Amniotic stem cell (primary cell): ENCODE results near the gene GPBAR1.
"Not testable (repeated sequence)": the region's sequence is repeated elsewhere in the genome, so short reads cannot be mapped to it uniquely, and the experiment has no call there.

ENCODE experiments used
- DNase-seq: peaks from one replicate; lab custom pipeline; 2025; lab: John Stamatoyannopoulos, UW

Gene GPBAR1

DNA sequence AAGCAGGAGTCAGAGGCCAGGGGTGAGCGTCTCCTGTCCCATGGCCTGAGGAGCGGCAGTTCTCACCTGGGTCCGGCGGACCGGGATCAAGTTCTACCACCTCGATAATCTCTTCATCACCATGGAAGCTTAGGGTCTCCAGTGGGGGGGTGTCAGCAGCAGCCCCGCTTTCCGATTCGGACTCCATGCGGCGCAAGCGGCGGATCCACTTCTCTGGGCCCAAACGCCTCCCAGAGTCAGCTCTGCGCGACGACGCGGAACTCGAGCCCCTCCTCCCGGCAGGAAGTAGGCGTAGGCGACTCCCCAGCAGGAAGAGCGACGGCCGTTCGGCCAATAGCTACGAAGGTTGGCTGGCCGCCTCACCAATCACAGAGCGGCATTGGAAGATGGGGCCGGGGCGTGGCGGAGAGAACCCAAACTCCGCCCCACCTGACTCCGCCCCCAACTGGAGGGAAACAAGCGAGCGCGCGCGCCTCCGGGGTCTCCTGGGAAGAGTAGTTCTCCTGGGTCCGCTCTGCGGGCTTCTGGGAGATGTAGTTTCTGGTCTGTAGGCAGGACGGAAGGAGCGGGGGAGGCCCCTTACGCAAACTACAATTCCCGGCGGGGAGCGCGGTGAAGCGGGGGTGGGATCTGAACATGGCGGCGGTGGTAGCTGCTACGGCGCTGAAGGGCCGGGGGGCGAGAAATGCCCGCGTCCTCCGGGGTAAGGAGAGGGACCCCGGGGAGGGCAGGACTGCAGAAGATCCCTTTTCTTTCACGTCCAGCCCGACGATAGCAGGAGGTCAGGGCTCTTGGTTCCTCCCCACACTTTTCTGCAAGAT, 9.3 kb downstream of the GPBAR1 start, which contains the start of the genes AAMP and PNKD:
Gene AAMP (minus strand): TSS at position 238 of the 821 bp plus-strand sequence. CDS start 51 bp downstream, at position 187.
Gene PNKD (plus strand): TSS at position 620 of the 821 bp plus-strand sequence. CDS start 17 bp downstream, at position 637.
- DNase-seq: peak; percentile 100

DNA sequence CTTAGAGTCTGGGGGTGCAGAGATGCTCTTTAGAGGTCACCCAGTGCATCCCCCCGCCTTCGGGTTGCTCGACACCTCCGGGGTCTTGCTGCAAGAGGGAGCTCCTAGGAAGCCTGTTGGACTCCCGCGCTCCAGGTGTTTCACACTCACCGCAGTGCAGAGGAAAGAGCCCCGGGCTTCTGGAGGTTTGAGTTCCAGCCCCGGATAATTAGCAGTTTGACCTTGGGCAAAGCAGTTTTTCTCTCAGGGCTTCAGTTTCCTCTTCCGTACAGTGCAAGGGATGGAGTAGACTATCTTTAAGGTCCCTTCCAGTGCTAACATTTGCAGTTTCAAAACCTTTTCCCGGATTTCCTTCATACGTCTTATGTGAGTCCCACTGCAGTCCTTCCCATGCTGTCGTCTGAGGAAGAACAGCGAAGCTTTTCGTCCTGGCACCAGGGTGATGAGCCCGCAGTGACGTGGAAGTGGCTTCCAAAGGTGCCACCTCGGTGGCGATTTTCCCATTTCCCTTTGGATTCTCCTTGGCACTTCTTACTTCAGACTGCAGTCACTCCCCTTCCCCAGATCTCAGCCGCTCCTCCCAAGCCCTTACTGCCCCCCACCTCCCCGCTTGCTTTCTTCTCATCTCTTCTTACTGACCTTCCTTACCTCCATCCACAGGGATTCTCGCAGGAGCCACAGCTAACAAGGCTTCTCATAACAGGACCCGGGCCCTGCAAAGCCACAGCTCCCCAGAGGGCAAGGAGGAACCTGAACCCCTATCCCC, 10.1 kb downstream of the GPBAR1 start:
- no peak for DNase-seq

- no peak for DNase-seq
Measured at GRCh38 chr2:218271487-218271797, 10.6 kb downstream of the GPBAR1 start.

DNA sequence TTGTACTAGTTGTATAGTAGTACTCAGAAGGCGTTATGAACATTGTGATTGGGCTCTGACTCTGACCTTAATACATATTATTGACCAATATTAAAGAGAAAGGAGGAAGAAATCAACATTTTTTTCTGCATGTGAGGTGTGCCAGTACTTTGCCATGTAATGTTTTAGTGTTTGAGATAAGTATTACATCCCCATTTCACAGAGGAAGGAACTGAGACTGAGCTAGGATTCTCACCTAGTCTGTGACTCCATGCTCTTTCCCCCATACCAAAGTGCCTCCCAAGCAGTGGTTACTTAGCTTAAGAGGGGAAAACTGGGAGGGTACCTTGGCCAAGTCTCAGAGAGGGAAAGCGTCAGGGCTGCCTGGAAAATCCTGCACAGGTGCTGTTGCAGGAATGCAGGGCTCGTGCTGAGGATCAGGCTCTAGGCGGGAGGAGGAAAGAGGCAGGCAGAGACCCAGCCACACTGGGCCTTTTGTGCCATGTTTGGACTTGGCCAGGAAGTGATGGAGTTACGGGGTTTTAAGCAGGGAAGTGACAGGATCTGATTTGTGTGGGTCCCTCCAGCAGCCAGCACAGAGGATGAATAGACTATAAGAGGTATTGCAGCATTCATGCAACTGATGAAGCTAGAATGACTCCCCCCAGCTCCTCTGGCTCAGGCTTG, 11.2 kb downstream of the GPBAR1 start:
- no peak for DNase-seq

GRCh38 chr2:218272531-218273212, 11.9 kb downstream of the GPBAR1 start:
- DNase-seq: peak; percentile 71

- DNase-seq: not testable (repeated sequence)
Measured at GRCh38 chr2:218273214-218273907, 12.5 kb downstream of the GPBAR1 start.

- no peak for DNase-seq
Measured at GRCh38 chr2:218273908-218274249, 13.1 kb downstream of the GPBAR1 start.

DNA sequence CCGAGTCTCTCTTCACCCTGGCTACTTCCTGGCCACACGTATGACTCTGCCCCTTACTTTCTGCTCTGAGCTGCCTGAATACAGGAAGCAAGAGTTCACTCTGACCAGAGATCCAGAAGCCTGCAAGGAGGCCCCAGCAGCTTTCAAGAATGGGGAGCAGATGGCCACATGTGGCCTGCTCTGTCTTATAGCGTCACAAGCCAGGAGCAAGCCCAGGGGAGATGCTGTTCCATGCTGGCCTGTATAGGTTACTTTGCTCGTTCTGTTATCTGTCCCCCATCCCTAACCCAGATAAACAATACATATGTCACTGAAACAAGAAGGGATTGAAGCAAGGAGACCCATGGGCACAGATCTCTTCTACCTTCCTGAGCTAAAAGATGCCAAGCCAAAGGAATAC, 13.8 kb downstream of the GPBAR1 start:
- no peak for DNase-seq

DNA sequence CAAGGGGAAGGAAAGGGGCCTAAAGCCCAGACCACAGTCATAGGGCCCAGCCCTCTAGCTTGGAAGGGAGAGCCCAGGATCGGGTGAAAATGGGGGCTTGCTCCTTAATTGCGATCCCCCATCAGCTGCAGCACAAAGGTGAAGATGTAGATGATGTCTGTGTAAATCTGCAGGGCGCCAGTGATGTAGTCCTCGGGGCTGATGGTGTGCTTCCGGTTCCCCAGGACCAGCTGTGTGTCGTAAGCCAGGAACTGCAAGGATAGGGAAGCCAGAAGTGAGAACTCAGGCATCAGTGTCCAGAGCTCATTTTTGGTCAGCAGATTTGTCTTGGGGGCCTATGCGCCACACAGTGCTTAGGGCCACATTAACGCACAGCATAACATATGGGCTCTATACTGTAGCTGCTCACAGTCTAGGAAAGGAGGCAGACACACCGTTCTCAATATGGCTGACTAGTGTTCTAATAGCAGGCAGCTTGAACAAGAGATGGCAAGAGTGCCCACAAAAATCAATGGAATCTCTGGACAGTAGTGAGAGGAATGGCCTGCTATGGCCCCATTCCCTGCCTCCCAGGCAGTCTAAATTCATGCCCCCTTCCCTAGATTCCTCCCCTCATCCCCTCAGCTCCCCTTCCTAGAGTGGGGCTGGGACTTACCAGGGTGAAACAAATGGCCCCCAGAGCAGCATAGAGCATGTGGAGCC, 14.7 kb downstream of the GPBAR1 start:
- DNase-seq: no peak

DNA sequence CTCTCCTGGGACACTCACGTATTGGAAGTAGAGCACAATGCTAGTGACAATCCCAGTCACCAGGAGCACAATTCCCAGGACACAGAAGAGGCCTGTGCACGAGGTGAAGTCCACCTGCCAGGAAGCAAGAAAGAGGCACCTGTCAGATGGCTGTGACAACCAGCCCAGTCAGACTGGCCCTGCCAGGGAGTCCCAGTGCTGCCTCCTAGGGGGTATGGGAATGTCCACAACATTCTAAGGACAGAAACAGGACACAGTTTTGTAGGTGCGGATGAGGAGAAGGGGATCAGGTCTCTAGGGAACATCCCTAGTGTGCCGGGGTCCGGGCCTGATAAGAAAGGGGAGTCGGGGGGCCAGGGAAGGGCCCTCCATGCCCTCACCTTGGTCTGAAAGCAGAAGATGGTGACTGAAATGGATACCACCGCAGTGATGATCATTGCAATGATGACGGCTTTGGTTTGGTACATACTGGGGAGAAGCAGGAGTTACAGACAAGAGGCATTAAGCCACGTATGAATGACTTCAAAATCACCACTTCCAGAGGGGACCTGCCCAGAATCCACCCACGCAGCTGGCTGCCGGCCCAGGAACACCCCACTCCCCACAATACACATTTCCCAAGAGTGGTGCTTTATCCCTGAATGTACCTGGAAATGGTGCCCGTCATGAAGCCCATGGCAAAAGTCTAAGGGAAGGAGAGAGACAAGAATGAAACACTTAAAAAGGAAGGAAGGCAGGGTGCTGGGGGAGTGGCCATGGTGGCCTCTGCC, 16.4 kb downstream of the GPBAR1 start:
- no peak for DNase-seq

DNA sequence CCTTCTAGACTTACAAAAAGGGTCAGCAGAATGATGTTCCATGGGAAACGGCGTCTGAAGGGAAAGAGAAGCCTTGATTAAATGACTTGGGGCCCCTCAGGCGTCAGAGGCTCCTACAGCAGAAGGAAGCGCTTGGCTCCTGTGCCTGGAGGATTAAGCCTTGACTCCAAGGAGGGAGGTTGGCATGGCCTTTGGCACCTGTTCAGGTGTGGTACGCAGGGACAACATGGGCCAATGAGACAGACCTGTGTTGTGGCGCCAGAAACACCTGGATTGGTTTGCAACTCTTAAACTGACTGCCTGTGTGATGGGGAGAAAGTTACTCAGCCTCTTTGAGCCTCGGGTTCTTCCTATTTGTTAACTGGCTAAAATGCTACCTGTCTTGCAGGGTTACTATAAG, 17.1 kb downstream of the GPBAR1 start:
- no peak for DNase-seq

DNA sequence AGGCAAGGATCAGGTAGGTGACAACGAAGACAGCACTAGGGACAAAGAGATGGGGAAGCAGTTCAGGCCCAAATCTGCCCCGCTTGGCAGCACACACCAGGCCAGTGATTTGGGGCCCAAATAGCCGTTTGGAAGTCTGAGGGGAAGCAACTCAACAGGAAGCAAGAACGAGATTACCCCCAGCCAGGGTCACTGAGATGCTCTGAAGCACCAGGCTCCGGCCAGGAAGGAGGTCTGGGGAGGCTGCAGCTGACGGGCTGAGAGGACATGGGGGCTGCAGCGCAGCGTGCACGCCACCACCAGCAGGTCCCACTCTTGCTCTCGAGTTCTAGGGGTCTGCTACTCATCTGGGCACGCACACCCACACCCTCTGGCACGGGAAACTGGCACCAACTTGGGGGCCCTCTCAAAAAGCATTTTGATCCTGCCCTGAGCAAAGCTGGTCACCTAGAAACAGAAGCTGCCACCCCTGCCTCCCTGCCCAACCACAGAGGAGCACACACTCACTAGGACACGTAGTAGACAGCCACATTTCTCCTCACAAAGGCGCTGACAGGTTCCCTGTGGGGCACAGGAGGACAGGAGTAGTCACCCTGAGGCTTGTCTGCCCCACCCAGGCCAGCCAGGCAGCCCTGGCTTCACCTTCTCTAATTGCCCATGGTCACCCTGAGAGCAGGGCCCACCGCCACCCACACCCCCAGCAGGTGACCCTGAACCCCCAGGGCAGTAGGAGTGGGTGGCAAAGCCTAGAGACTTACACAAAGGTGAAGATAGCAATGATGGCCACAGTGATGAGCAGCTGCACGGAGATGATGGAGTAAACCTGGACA, 17.9 kb downstream of the GPBAR1 start:
- DNase-seq: no peak

DNA sequence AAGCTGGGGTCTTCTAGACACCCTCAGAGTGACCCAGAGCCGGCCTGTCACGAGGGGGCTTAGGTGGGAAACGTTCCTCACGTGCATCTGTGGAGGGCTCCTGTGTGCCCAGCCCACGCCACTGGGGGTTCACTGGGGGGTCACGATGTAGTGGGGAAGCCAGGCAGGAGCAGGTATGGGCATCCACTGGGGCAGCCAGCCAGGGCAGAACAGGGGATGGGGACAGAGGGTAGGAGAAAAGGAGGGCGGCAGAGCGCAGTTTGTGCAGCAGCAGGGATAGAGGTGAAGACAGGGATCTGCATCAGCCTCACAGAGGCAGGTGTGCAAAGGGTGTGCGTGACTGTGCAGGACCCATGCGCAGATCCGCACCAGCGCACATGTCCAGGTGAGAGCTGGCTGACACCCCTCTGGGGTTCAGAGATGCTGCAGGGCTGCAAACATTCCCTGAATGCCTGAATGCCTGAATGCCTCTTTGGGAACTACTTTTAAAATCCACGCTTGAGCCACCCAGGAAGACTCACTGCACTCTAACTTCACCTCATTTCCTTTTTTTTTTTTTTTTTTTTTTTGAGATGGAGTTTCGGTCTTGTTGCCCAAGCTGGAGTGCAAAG, 19.6 kb downstream of the GPBAR1 start:
- DNase-seq: no peak

- DNase-seq: no peak
Measured at GRCh38 chr2:218281449-218281848, 20.6 kb downstream of the GPBAR1 start.

DNA sequence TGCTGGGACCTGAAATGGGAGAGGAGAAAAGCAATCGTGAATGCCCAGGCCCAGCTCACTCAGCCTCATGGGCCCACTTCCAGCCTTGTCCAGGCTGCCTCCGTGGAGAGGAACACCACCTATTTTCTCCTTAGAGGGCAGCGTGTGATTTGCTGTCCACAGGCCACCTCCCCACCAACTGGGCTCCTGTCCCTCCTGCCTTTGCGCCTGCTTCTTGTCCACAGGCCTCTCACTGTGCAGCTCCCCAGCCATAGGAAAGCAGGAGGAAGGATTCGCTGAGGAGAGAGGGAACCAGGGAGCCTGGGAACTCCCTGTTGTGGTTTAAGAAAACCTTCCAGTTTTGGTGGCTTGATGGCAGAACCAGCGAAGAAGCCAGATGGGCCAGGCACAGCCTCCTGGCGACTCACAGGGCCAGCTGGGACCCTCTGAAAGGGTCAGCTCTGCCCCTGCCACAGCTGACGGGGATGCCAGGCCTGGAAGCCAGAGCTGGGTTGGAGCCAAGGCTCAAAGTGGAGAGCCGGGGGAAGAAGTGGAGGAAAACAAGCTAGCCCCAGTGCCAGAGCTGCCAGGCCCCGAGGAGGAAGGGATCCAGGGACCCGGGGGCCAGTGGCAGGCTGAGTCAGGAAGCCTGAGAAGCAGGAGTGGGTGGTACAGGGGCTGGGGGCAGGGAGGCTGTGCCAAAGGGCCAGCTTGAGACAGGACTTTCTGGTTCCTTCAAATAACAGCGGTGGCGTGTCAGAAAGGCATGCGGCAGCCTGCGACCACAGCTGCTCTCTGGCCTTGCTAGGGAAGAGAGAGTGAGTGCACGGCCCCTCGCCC, 21.6 kb downstream of the GPBAR1 start:
- no peak for DNase-seq

GRCh38 chr2:218284106-218284811, 23.4 kb downstream of the GPBAR1 start:
- peak; percentile 57 for DNase-seq

GRCh38 chr2:218285604-218286003, 24.8 kb downstream of the GPBAR1 start:
- no peak for DNase-seq
